Measurements from ENCODE around the gene HSPA8. TPM values are rescaled to one million over a fixed set of nuclear protein-coding genes. Genes with fewer than 3 reads are reported as not detected.

The HSPA8 gene
- total and polyA plus RNA-seq, 2 of the 8 experiments (the other 6 are each of a cell fraction or from before 2014, with no cell fraction given), result 1,491 to 2,155 TPM

DNA sequence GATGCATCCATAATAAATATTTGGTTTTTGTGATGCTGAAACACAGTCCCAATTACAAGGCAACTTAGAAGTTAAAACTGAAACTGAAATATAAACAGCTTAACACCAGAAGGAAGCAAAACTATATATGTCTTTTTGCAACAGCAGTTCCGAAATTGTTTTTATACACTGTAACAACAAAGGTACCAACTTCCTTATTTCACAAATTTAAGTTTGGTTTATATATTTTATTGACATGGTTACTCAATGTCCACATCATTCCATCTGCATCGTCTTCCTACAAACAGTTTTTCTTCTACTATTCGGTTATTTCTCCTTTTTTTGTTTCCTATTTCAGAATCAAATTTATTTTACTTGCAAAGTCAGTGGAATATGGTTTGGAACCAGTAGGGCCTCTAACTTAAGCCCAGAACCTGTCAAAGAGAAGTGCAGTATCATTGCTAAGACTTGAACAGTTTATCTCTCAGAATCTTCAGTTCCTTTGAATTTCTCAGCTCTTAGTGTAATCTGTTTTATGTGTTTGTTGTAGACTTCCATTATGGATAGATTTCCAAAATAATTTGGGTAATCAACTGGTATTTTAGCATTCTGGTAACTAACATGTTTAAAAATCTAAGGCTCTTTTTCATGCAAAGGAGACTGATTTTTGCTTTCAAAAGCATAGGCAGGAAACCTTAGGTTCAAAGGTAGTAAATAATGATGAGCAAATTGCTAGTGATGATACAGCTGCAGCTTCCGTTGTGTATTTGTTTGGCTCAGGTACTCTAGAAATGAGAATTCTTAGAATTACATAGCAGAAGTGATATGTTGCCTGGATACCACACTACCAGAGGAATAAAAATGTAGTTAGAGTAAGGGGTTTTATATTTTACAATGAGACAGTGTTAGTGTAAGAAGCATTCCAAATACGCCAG, 8.2 kb upstream of the HSPA8 start (continued):
- TF ChIP-seq, protein P1, sequence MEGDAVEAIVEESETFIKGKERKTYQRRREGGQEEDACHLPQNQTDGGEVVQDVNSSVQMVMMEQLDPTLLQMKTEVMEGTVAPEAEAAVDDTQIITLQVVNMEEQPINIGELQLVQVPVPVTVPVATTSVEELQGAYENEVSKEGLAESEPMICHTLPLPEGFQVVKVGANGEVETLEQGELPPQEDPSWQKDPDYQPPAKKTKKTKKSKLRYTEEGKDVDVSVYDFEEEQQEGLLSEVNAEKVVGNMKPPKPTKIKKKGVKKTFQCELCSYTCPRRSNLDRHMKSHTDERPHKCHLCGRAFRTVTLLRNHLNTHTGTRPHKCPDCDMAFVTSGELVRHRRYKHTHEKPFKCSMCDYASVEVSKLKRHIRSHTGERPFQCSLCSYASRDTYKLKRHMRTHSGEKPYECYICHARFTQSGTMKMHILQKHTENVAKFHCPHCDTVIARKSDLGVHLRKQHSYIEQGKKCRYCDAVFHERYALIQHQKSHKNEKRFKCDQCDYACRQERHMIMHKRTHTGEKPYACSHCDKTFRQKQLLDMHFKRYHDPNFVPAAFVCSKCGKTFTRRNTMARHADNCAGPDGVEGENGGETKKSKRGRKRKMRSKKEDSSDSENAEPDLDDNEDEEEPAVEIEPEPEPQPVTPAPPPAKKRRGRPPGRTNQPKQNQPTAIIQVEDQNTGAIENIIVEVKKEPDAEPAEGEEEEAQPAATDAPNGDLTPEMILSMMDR (IDR thresholded peaks at IDR 0.05; ENCODE audit: control extremely low read depth in 1 of 3, insufficient read depth in 1 of 3, low read depth in 1 of 3, low read length in 3 of 3), result no peak
- TF ChIP-seq, protein P2, sequence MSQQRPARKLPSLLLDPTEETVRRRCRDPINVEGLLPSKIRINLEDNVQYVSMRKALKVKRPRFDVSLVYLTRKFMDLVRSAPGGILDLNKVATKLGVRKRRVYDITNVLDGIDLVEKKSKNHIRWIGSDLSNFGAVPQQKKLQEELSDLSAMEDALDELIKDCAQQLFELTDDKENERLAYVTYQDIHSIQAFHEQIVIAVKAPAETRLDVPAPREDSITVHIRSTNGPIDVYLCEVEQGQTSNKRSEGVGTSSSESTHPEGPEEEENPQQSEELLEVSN (IDR thresholded peaks at IDR 0.05), result no peak
- TF ChIP-seq EGR1 (IDR thresholded peaks at IDR 0.05; ENCODE audit: borderline replicate concordance, low read depth, low read length) (no peak), BCL11A (IDR thresholded peaks at IDR 0.05; ENCODE audit: low read depth in 2 of 2, low read length in 2 of 2) (no peak), SP1 (IDR thresholded peaks at IDR 0.05; ENCODE audit: low read depth, low read length) (no peak)
